Activated CD4-positive, alpha-beta T cell treated with anti-CD3 and anti-CD28 coated beads, Interleukin-2, amount 50 U/mL, for 16 hours (primary cell): Measurements from ENCODE around the gene PTGIR.

Source experiments
- DNase-seq: peaks from one replicate; pipeline ENCODE4 v3.0.0-alpha.2; 2020

The PTGIR gene

GRCh38 chr19:46613525-46613924, 11.4 kb downstream of the PTGIR start:
- no peak for DNase-seq

GRCh38 chr19:46611776-46612175, 13.1 kb downstream of the PTGIR start:
- DNase-seq, result no peak

GRCh38 chr19:46610851-46611770, 13.8 kb downstream of the PTGIR start:
- peak; percentile 49 for DNase-seq

- no peak for DNase-seq
Observed at GRCh38 chr19:46610413-46610775, 14.5 kb downstream of the PTGIR start.

DNA sequence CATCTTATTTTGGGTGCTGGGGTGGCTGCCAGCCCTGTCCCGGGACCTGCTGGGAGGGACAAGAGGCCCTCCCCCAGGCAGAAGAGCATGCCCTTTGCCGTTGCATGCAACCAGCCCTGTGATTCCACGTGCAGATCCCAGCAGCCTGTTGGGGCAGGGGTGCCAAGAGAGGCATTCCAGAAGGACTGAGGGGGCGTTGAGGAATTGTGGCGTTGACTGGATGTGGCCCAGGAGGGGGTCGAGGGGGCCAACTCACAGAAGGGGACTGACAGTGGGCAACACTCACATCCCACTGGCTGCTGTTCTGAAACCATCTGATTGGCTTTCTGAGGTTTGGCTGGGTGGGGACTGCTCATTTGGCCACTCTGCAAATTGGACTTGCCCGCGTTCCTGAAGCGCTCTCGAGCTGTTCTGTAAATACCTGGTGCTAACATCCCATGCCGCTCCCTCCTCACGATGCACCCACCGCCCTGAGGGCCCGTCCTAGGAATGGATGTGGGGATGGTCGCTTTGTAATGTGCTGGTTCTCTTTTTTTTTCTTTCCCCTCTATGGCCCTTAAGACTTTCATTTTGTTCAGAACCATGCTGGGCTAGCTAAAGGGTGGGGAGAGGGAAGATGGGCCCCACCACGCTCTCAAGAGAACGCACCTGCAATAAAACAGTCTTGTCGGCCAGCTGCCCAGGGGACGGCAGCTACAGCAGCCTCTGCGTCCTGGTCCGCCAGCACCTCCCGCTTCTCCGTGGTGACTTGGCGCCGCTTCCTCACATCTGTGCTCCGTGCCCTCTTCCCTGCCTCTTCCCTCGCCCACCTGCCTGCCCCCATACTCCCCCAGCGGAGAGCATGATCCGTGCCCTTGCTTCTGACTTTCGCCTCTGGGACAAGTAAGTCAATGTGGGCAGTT, 15.1 kb downstream of the PTGIR start:
- no peak for DNase-seq

DNA sequence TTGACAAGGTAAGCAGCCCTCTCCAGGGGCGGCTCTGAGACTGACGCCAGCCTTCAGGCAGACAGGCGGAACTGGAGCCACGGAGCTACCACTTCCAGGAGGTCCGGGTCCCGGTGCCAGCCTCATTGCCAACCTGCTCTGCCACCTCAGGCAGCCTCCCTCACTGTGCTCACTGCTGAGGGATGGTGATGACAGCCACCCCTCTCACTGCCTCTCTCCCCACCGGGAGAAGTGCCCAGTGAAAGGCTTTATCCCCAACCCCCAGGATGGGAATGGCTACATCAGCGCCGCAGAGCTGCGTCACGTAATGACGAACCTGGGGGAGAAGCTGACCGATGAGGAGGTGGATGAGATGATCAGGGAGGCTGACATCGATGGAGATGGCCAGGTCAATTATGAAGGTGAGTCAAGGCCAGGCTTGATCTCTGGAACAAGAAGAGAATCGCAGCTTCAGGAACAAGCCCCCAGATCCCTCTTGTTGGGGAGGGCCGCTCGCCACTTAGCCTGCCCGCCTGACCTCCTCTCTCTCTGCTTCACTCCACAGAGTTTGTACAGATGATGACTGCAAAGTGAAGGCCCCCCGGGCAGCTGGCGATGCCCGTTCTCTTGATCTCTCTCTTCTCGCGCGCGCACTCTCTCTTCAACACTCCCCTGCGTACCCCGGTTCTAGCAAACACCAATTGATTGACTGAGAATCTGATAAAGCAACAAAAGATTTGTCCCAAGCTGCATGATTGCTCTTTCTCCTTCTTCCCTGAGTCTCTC, 16.1 kb downstream of the PTGIR start:
- no peak for DNase-seq

DNA sequence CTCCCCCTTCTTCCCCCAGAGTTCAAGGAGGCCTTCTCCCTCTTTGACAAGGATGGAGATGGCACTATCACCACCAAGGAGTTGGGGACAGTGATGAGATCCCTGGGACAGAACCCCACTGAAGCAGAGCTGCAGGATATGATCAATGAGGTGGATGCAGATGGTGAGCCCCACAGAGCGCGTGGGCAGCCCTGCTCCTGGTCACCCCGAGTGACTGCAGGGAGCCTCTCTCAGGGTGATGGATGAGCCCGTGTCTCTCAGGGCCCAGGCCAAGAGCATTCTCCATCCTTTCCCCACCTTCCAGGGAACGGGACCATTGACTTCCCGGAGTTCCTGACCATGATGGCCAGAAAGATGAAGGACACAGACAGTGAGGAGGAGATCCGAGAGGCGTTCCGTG, 16.7 kb downstream of the PTGIR start:
- no peak for DNase-seq

- DNase-seq, result no peak
Observed at GRCh38 chr19:46607448-46607841, 17.4 kb downstream of the PTGIR start.

GRCh38 chr19:46606681-46607447, 18.0 kb downstream of the PTGIR start:
- DNase-seq, result no peak

DNA sequence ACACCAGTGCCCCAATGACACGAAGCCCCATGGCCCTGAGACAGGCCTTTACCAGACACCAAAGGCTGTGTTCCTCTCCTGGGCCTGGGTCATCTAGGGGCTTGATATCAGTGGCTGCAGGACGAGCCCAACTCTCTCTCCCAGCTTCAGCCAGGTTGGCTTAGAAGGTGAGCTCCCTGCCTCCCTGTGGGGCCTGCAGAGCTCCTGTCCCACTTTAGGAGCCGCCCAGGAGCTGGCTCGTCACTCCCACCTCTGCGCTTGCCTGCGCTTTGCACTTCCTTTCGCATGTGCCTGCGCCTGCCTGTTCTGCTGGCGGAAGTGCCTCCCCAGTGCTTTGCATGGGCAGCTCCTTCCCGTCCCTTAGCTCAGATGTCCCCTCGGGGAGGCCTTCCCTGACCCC, 18.9 kb downstream of the PTGIR start:
- DNase-seq, result no peak

- no peak for DNase-seq
Observed at GRCh38 chr19:46605356-46605821, 19.5 kb downstream of the PTGIR start.

DNA sequence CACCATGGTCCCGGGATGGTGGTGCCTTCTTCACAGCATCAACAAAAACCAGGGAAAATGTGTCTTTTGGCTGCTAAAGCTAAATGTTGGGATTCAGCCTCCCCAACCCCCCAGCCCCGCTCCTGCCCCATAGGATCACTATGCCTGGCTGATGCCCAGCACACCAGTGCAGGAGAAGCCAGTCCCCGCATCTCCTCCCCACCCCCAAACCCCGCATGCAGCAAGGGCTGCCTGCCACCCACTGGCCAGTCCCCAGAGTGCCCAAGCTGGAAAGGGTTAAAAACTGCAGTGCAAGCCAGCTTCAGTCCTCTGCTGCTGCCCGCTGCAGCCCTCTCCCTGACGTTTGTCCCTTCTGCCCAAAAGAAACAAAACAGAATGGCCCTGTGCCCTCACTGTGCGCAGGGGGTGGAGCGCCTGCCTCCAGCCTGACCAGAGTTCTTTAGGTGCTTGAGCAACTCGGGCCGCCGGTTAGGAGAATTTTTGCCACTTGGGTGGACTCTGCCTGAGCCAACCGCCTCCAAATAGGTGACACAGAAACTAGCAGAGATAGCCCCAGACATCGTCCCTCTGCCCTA, 20.0 kb downstream of the PTGIR start:
- DNase-seq, result no peak

DNA sequence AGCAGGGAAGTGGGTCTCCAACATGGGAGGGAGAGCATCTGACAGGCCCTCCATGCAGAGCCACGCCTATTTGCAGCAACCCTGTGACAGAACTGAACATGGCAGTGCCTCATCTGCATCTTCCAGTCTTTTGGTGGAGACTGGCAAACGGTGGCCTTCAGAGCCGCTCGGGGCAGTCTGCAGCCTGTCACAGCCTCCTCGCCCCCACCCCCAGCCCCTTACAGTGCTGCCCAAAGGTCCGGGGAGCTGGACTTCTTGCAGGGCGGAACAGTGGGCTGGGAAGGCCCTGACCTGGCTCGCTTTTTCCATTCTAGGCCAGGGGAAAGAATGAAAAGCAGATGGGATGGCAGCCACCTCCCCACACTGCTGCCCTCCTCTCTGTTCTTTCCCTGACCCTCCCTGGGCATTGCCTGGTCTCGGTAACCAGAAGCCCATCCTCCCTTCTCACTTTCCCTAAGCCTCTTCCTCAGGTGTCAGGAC, 21.1 kb downstream of the PTGIR start:
- no peak for DNase-seq

GRCh38 chr19:46603195-46603637, 21.7 kb downstream of the PTGIR start:
- no peak for DNase-seq

DNA sequence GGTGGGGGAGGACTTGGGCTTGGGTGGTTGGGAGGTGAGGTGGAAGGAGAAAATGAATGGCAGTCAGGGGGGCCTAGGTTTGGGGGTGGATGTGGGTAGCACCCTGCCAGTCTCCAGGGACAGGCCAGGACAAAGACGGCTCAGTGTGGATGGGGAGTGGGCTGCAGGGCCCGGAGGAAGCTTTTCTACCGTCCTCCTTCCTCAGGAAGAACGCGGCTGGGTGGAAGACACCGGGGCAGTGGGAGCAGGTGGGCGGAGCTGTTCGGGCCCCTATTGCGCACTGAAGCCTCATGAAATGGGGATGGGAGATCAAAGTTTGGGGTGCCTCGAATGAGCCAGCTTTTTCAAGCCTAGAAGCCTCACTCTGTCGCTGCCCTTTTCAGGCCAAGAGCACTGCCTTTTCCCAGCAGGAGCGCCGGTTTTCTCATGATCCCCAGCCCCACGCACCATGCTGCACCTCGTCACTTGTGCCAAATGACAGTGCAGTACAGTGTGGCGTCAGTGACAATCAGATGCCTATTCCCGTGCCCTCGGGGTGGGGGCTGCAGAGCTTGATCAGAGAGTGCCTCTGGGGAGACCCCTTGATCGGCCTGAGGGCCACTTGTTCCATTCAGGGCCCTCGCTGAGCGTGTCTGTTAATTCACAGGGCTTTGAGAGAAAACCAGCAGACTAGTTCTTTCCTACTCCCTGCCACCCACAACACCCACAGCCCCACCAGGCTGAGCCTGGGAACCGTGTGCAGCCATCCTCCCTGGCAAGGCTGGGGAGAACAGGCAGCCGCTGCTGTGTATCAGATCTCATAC, 22.3 kb downstream of the PTGIR start:
- DNase-seq, result peak; percentile 48

DNA sequence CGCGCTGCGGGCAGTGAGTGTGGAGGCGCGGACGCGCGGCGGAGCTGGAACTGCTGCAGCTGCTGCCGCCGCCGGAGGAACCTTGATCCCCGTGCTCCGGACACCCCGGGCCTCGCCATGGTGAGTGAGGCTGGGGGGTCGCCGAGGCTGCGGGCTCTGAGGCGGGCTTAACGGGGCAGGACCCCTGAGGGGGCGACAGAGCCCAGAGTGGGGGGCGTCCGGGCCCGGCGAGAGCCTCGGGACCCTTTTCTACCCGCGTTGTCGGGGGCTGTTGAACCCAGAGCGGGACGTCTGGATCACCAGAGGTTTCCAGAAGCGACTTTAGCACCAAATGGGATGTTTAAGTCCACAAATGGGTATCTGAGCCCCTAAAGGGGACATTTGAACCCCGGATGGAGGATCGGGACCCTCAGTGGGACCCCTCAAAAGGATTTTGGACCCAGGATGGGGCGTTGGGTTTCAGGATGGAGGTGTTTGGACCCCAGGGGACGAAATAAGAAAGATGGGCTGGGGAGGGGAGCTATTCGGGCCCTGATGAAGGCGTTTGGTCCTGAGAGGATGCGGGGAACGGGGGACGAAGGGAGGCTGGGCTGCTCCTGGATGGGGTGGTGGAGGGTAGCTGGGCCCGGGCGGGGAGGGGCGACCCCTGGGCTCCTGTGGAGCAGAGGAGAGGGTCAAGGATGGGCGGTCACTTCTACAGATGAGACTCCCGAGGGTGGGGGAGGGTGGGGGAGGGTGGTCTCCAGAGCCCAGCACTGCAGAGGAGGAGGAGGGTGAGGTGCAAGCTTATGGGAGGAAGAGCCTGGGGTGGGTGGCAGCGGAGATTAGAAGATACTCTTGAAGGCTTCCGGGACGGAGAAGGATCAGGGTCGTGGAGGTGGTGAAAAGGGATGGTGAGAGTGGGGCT, 23.3 kb downstream of the PTGIR start, which contains the start of gene CALM3:
TSS of gene CALM3 (plus strand) at position 13 of the 907 bp plus-strand sequence. CDS start at position 118, 105 bp downstream.
- no peak for DNase-seq

DNA sequence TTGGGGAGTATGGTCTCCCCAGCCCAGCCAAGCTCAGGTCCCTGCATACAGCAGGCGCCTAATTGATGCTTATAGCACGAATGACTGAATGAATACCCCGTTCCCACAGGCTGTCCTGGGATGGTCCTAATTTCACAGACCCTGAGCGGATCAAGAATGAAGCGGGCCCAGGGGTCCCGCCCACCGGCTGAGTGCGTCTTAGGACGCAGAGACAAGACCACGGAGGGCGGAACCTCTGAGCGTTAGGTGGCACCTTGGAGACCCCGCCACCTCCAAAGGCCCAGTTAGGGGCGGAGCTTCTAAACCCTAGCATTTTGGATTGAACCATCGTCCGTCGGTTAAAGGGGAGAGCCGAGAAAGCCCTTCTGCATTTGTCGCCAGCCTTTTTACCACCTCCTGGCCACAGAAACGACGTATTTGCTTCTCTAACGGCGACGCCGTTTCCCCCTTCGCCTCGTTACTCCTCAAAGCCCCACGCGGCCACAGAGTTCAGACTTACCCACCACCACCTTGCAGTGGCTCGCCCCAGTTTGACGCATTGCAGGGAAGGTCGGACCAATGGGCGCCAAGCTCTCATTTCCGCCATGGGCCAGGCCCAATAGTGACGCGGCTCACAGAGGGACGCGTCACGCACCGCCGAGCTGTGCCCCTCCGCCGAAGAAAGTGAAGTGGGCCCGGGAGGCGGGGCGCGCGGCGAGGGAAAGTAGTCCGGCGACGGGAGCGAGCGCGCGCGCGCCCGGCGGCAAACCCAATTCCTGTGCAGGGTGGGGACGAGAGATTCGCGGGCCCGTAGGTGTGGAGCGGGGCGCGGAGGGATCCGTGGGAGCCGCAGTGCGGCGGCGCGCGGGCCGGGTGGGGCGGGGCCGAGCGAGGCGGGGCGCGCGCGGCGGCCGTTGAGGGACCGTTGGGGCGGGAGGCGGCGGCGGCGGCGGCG, 24.2 kb downstream of the PTGIR start:
- peak; percentile 96 for DNase-seq

GRCh38 chr19:46599716-46600373, 25.0 kb downstream of the PTGIR start:
- no peak for DNase-seq
